ENCODE results near the gene CACNA1B. TPM values are rescaled to one million over a fixed set of nuclear protein-coding genes. Genes with fewer than 3 reads are reported as not detected.

Gene CACNA1B
- total and polyA plus RNA-seq, 2 of the 4 experiments (the other 2 are of a cell fraction): 0.02 TPM; not detected in 1

GRCh38 chr9:137879052-137879451, 1.5 kb downstream of the CACNA1B start:
- Histone ChIP-seq H2BK5ac (ENCODE audit: low read depth, low read length, poor library complexity, severe bottlenecking) (no peak overlapping the region), H3K18ac (ENCODE audit: low read depth, low read length) (no peak overlapping the region), H3K9me1 (ENCODE audit: insufficient read depth, low read length) (no peaks in the 10 kb centered on the region), H3K9ac (ENCODE audit: low read depth, low read length) (no peak overlapping the region), H2AFZ (replicated peaks; ENCODE audit: low read length, poor library complexity) (no peak overlapping the region), H3K23ac (ENCODE audit: low read depth, low read length) (no peak overlapping the region), H2BK15ac (ENCODE audit: low read depth, low read length) (no peak overlapping the region), H3K27ac (ENCODE audit: insufficient read depth, low read length) (no peak overlapping the region), H3K79me1 (ENCODE audit: low read depth in 1 of 2, low read length in 2 of 2) (no peaks in the 10 kb centered on the region), H3K4me3 (ENCODE audit: insufficient read depth, low read depth, low read length) (no peak overlapping the region), H3K27me3 (ENCODE audit: control insufficient read depth, insufficient read depth, low read length) (no peaks in the 10 kb centered on the region; the same call in 1 of the 2 replicates), H3K4me2 (ENCODE audit: low read depth, low read length) (no peak overlapping the region), H3K56ac (ENCODE audit: extremely low read depth, insufficient read depth, low read length) (no peak overlapping the region), H3K14ac (replicated peaks; ENCODE audit: low read depth, low read length) (no peak overlapping the region), H4K5ac (ENCODE audit: low read depth, low read length) (no peak overlapping the region), H2AK5ac (ENCODE audit: low read depth, low read length) (no peak overlapping the region), H3K4ac (ENCODE audit: low read depth, low read length) (no peak overlapping the region), H2BK20ac (ENCODE audit: low read depth, low read length) (no peak overlapping the region), H3K36me3 (ENCODE audit: control insufficient read depth, insufficient read depth, low read length) (no peaks in the 10 kb centered on the region), H3K4me1 (ENCODE audit: control insufficient read depth, insufficient read depth, low read length) (no peaks in the 10 kb centered on the region), H4K8ac (ENCODE audit: low read depth in 2 of 2, low read length in 2 of 2) (no peak overlapping the region), H3K9me3 (ENCODE audit: control insufficient read depth, insufficient read depth, low read length) (peaks cover 16% of the 10 kb centered on the region), H2AK9ac (replicated peaks; ENCODE audit: low read depth, low read length, poor library complexity) (no peak overlapping the region), H4K20me1 (ENCODE audit: insufficient read depth, low read length) (no peaks in the 10 kb centered on the region), H2BK120ac (ENCODE audit: low read depth, low read length) (no peak overlapping the region), H4K91ac (ENCODE audit: insufficient read depth, low read depth, low read length) (no peak overlapping the region)
- DNase-seq (no peak), ATAC-seq (ENCODE audit: low read depth) (no peak)
- WGBS, 2 experiments (ENCODE audit: extremely low coverage in 2 of 2, insufficient read length in 1 of 2): 76% methylated on average over 15 of the region's 20 CpGs; no CpG with 5 or more reads in 1 of the 2 experiments
- in situ Hi-C loops (cut with MboI; ENCODE audit: low sequenced_read_pairs) (no loop called here), intact Hi-C loops (cut with micrococcal nuclease) (no loop called here), dilution Hi-C loops (cut with HindIII; ENCODE audit: low sequenced_read_pairs, unreplicated experiment) (no loop called here)
- ChIA-PET POLR2A (ENCODE audit: unreplicated experiment) (no interaction called here), CTCF (no interaction called here)
- no TSS peak for BruUV-seq (replicated peaks)
- TF ChIP-seq RAD21 (IDR thresholded peaks at IDR 0.05; ENCODE audit: low read length) (no peak), BHLHE40 (IDR thresholded peaks at IDR 0.05; ENCODE audit: low read depth, low read length) (no peak), CHD1 (IDR thresholded peaks at IDR 0.05; ENCODE audit: low read depth, low read length) (no peak), POLR2A (IDR thresholded peaks at IDR 0.05; ENCODE audit: low read depth, low read length) (no peak), NFE2L2 (IDR thresholded peaks at IDR 0.05; ENCODE audit: low read depth, low read length) (no peak), RCOR1 (IDR thresholded peaks at IDR 0.05; ENCODE audit: insufficient replicate concordance, low read length) (no peak), RFX5 (IDR thresholded peaks at IDR 0.05; ENCODE audit: low read depth, low read length) (no peak), CEBPB (IDR thresholded peaks at IDR 0.05; ENCODE audit: low read depth, low read length) (no peak), ELK1 (IDR thresholded peaks at IDR 0.05; ENCODE audit: borderline replicate concordance, low read depth, low read length) (no peak), FOS (IDR thresholded peaks at IDR 0.05; ENCODE audit: low read depth, low read length) (no peak)

All from IMR-90 (cell line).